ENCODE data around the gene AOPEP.

The AOPEP gene

GRCh38 chr9:94767331-94768072 is 41.0 kb downstream of the AOPEP start:
- no peak for DNase-seq

GRCh38 chr9:94768766-94769165 is 42.3 kb downstream of the AOPEP start:
- no peak for DNase-seq

GRCh38 chr9:94770334-94770733 is 43.8 kb downstream of the AOPEP start:
- DNase-seq: no peak

- no peak for DNase-seq
These were observed 44.6 kb downstream of the AOPEP start for GRCh38 chr9:94771096-94771495.

- DNase-seq: no peak
These were observed 45.6 kb downstream of the AOPEP start for GRCh38 chr9:94772144-94772543.

GRCh38 chr9:94772639-94773303 is 46.3 kb downstream of the AOPEP start:
- DNase-seq: no peak

GRCh38 chr9:94773655-94774054 is 47.2 kb downstream of the AOPEP start:
- DNase-seq: no peak

GRCh38 chr9:94778013-94778412 is 51.5 kb downstream of the AOPEP start:
- DNase-seq: no peak

GRCh38 chr9:94779031-94779430 is 52.5 kb downstream of the AOPEP start:
- no peak for DNase-seq

GRCh38 chr9:94779693-94780290 is 53.3 kb downstream of the AOPEP start:
- DNase-seq: no peak

GRCh38 chr9:94780516-94780950 is 54.0 kb downstream of the AOPEP start:
- no peak for DNase-seq

- no peak for DNase-seq
These were observed 56.0 kb downstream of the AOPEP start for GRCh38 chr9:94782355-94783101.

GRCh38 chr9:94783102-94783682 is 56.7 kb downstream of the AOPEP start:
- peak; percentile 47 for DNase-seq

- no peak for DNase-seq
These were observed 57.4 kb downstream of the AOPEP start for GRCh38 chr9:94783928-94784327.

GRCh38 chr9:94785215-94786169 is 59.0 kb downstream of the AOPEP start:
- DNase-seq: no peak

- no peak for DNase-seq
These were observed 60.1 kb downstream of the AOPEP start for GRCh38 chr9:94786586-94786985.

- DNase-seq: no peak
These were observed 60.8 kb downstream of the AOPEP start for GRCh38 chr9:94787266-94787665.

- DNase-seq: no peak
These were observed 62.1 kb downstream of the AOPEP start for GRCh38 chr9:94788570-94789105.

- DNase-seq: no peak
These were observed 64.9 kb downstream of the AOPEP start for GRCh38 chr9:94791435-94791834.

- no peak for DNase-seq
These were observed 66.0 kb downstream of the AOPEP start for GRCh38 chr9:94792511-94792910.

- no peak for DNase-seq
These were observed 68.1 kb downstream of the AOPEP start for GRCh38 chr9:94794476-94795167.
